GM10266 (cell line): ENCODE measurements around the gene HNRNPF.
"Not testable (repeated sequence)": the region's sequence is repeated elsewhere in the genome, so short reads cannot be mapped to it uniquely, and the experiment has no call there.

Experiments
- DNase-seq: peaks from one replicate; pipeline ENCODE4 v3.0.0; 2012; ENCODE audit errors: extremely low spot score
- TF ChIP-seq, protein P1 (sequence below): IDR thresholded peaks from 2 replicates; pipeline ENCODE4 v1.5.1; 2012; ENCODE audit warnings: mild to moderate bottlenecking, low read depth; ENCODE audit not compliant: control insufficient read depth, insufficient read depth; ENCODE audit errors: missing control alignments

HNRNPF gene

DNA sequence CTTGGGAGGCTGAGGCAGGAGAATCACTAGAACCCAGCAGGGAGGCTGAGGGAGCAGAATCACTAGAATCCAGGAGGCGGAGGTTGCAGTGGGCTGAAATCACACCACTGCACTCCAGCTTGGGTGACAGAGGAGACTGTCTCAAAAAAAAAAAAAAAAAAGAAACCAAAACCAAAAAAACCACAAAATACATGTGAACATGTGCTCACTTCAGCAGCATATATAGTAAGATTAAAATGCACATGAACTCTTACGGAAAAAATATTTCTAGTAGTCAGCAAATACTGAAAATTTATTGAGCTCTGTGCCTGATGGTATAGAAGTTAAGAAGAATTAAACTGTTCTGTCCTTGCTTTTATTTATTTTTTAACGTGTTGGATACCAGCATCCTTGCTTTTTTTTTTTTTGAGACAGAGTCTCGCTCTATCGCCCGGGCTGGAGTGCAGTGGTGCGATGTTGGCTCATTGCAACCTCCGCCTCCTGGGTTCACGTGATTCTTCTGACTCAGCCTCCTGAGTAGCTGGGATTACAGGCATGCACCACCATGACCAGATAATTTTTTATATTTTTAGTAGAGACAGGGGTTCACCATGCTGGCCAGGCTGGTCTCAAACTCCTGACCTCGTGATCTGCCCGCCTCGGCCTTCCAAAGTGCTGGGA is 18.3 kb upstream of the HNRNPF start:
- no peak for DNase-seq
- TF ChIP-seq, protein P1, sequence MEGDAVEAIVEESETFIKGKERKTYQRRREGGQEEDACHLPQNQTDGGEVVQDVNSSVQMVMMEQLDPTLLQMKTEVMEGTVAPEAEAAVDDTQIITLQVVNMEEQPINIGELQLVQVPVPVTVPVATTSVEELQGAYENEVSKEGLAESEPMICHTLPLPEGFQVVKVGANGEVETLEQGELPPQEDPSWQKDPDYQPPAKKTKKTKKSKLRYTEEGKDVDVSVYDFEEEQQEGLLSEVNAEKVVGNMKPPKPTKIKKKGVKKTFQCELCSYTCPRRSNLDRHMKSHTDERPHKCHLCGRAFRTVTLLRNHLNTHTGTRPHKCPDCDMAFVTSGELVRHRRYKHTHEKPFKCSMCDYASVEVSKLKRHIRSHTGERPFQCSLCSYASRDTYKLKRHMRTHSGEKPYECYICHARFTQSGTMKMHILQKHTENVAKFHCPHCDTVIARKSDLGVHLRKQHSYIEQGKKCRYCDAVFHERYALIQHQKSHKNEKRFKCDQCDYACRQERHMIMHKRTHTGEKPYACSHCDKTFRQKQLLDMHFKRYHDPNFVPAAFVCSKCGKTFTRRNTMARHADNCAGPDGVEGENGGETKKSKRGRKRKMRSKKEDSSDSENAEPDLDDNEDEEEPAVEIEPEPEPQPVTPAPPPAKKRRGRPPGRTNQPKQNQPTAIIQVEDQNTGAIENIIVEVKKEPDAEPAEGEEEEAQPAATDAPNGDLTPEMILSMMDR = no peak

DNA sequence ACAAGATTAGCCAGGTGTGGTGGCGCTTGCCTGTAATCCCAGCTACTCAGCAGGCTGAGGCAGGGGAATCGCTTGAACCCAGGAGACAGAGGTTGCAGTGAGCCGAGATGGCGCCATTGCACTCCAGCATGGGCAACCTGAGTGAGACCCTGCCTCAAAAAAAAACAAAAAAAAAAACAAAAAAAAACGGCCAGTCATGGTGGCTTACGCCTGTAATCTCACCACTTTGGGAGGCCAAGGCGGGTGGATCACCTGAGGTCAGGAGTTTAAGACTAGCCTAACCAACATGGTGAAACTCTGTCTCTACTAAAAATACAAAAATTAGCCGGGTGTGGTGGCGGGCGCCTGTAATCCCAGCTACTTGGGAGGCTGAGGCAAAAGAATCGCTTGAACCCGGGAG is 17.5 kb upstream of the HNRNPF start:
- not testable (repeated sequence) for DNase-seq

DNA sequence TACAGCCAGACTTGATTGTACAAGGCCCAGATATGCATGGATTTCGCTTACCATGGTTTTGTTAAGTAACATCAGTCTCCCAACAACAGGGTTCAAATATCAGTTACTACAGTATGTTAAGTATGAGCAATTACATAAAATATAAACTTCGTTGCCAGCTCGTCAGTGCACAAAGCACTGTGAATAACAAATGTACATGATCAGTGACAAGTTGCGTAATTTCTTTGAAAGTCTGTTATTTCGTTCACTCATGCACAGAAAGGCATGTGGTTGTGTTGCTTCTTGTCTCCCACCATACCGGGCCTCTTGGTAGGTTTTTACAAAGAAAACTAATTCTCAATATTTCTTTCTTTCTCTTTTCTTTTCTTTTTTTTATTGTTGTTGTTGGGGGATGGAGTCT is 15.4 kb upstream of the HNRNPF start:
- TF ChIP-seq, protein P1 = no peak
- no peak for DNase-seq

DNA sequence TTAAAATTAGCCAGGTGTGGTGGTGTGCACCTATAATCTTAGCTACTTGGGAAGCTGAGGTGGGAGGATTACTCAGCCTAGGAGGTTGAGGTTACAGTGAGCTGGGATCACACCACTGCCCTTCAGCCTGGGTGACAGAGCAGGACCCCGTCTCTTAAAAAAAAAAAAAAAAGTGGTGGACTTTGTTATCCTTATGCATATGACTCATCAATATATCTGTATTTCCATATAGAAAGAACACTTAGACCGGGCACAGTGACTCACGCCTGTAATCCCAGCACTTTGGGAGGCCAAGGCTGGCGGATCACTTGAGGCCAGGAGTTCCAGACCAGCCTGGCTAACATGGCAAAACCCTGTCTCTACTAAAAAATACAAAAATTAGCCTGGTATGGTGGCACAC is 13.0 kb upstream of the HNRNPF start:
- DNase-seq = not testable (repeated sequence)

DNA sequence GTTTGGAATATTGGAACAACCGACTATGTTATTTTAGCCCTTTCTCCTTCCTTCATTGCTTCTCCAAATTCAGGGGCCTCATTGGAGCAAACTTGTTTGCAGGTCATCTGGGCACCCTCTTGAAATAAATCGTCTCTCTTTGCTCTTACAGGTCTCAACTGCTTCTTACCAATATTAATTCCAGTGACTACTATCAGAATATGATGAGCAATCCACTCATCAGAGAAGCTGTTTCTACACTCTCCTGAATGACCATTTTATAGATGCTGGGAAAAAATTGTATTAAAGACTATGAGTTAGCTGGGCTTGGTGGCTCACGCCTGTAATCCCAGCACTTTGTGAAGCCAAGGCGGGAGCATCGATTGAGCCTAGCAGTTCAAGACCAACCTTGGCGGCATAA is 12.5 kb upstream of the HNRNPF start:
- DNase-seq = no peak
- TF ChIP-seq, protein P1 = no peak

DNA sequence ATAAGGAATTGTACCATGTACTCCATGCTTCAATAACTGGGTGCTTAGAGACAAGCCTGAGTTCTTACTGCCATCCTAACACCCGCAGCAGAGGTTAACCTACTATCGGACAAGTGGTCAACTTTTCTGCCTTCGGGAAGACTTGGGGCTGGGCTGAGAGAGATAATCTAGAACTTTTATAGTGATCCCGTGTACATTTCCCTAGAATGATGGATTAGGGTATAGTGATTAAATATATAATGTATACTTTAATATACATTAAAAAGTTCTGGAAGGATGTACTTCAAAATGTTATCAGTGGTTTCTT is 12.2 kb upstream of the HNRNPF start:
- TF ChIP-seq, protein P1 = no peak
- no peak for DNase-seq

DNA sequence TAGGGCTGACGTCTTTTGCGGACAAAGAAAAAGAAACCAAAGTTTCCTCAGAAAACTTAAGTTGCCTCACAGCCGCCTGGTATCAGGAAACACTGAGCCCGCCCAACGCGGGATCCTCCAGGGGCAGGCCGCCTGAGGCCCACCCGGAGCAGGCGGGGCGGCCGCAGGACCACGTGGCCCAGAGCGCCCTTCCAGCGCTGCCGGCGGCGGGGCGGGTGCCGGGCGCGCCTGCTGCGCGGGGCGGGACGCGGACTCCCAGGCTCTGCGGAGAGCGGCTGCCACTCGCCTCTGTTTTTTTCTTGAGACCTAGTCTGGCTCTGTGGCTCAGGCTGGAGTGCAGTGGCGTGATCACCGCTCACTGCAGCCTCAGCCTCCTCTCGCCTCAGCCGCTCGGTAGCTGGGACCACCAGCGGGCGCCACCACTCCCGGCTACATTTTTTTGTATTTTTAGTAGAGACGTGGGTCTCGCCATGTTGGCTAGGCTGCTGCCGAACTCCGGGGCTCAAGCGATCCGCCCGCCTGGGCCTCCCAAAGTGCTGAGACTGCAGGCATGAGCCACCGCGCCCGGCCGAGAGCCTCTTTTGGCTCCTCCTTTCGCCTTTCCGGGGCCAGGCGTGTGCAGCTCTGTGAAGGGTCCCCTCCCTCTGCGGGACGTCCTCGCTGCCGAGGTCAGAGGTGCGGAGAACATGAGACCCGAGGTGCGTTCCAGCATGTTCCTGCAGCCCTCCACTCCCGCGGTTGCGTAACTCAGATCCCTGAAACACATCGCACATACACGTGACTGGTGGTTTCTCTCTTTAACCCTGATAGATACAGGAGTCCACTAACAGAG is 11.6 kb upstream of the HNRNPF start:
- TF ChIP-seq, protein P1 = peak; percentile 47
- peak; percentile 82 for DNase-seq

DNA sequence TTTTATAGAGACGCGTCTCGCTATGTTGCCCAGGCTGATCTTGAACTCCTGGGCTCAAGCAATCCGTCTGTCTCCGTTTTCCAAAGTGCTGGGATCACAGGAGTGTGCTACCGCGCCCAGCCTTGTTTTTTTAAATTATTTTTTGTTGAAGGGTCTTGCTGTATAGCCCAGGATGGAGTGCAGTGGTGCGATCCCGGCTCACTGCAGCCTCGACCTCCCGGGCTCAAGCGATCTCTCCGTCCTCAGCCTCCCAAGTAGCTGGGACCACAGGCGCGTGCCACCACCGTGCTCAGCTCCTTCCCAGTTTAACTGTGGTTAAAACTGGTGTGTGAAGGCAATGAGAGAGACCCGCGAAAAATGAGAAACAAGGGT is 11.0 kb upstream of the HNRNPF start:
- no peak for DNase-seq
- TF ChIP-seq, protein P1 = no peak
